Pulmonary artery endothelial cell (primary cell): Measurements from ENCODE around the gene PDGFRB. TPM values are rescaled to one million over a fixed set of nuclear protein-coding genes. Genes with fewer than 3 reads are reported as not detected.

Experiments used
- DNase-seq: peaks from one replicate; pipeline ENCODE4 v3.0.0-alpha.2; 2011; ENCODE audit warnings: low read depth, low spot score
- total RNA-seq: library from RNA; depleted of rRNA; stranded (reverse); fragments of >200 nt; gene quantifications from 2 replicates; pipeline ENCODE4 v1.2.3, GENCODE V29; 2014

PDGFRB gene
- 0.07 and 0.14 TPM in 2 replicates for total RNA-seq

GRCh38 chr5:150155258-150156026 is at the start of gene PDGFRB:
Gene PDGFRB, minus strand, starts transcription at chr5:150155845. Its CDS starts 18,798 bp downstream, at chr5:150137047.
- no peak for DNase-seq

- no peak for DNase-seq
Measured at GRCh38 chr5:150204590-150204960, 48.9 kb upstream of the PDGFRB start.

GRCh38 chr5:150203832-150204589 is 48.4 kb upstream of the PDGFRB start:
- DNase-seq = no peak

- no peak for DNase-seq
Measured at GRCh38 chr5:150202501-150202900, 46.9 kb upstream of the PDGFRB start.

GRCh38 chr5:150197476-150197875 is 41.8 kb upstream of the PDGFRB start:
- DNase-seq = no peak

GRCh38 chr5:150196986-150197385 is 41.3 kb upstream of the PDGFRB start:
- DNase-seq = no peak

GRCh38 chr5:150196514-150196913 is 40.9 kb upstream of the PDGFRB start:
- DNase-seq = no peak

GRCh38 chr5:150195736-150196485 is 40.3 kb upstream of the PDGFRB start:
- no peak for DNase-seq

GRCh38 chr5:150192462-150192861 is 36.8 kb upstream of the PDGFRB start:
- DNase-seq = no peak

GRCh38 chr5:150190987-150191386 is 35.3 kb upstream of the PDGFRB start:
- DNase-seq = no peak

- no peak for DNase-seq
Measured at GRCh38 chr5:150190503-150190979, 34.9 kb upstream of the PDGFRB start.

GRCh38 chr5:150189728-150190502 is 34.3 kb upstream of the PDGFRB start, which contains the start of gene SLC6A7:
Gene SLC6A7, plus strand, starts transcription at chr5:150190062. Its CDS starts 266 bp downstream, at chr5:150190328.
- DNase-seq = no peak

- DNase-seq = no peak
Measured at GRCh38 chr5:150189326-150189725, 33.7 kb upstream of the PDGFRB start.

- DNase-seq = no peak
Measured at GRCh38 chr5:150188146-150188842, 32.6 kb upstream of the PDGFRB start.

GRCh38 chr5:150186897-150187296 is 31.3 kb upstream of the PDGFRB start:
- DNase-seq = no peak

- DNase-seq = no peak
Measured at GRCh38 chr5:150186137-150186536, 30.5 kb upstream of the PDGFRB start.

GRCh38 chr5:150184990-150185912 is 29.6 kb upstream of the PDGFRB start:
- DNase-seq = no peak

- DNase-seq = no peak
Measured at GRCh38 chr5:150184006-150184405, 28.4 kb upstream of the PDGFRB start.

- no peak for DNase-seq
Measured at GRCh38 chr5:150183436-150183835, 27.8 kb upstream of the PDGFRB start.
